HK-2 (cell line): Measurements from ENCODE around the gene HNRNPCL1.
"Not testable (repeated sequence)": the region's sequence is repeated elsewhere in the genome, so short reads cannot be mapped to it uniquely, and the experiment has no call there.

ENCODE experiments used
- DNase-seq: peaks from one replicate; pipeline ENCODE4 v3.0.0-alpha.2; 2018; ENCODE audit not compliant: unreplicated experiment

HNRNPCL1 gene

GRCh38 chr1:12848620-12849019 is at the start of gene HNRNPCL1:
TSS of gene HNRNPCL1 (minus strand) at chr1:12848720. CDS start at chr1:12848289, 431 bp downstream.
- DNase-seq = not testable (repeated sequence)

- not testable (repeated sequence) for DNase-seq
These were observed 49.6 kb upstream of the HNRNPCL1 start, which contains the start of gene PRAMEF10 for GRCh38 chr1:12898170-12898569. TSS of gene PRAMEF10 (minus strand) at chr1:12898270. CDS start at chr1:12895847, 2,423 bp downstream.

- DNase-seq = not testable (repeated sequence)
These were observed 37.6 kb upstream of the HNRNPCL1 start, which contains the start of gene PRAMEF4 for GRCh38 chr1:12886101-12886500. TSS of gene PRAMEF4 (minus strand) at chr1:12886201. CDS start at chr1:12883394, 2,807 bp downstream.

GRCh38 chr1:12878453-12878852 is 29.9 kb upstream of the HNRNPCL1 start:
- not testable (repeated sequence) for DNase-seq

- DNase-seq = not testable (repeated sequence)
These were observed 14.8 kb upstream of the HNRNPCL1 start for GRCh38 chr1:12863131-12863880.

GRCh38 chr1:12856786-12857185 is 8.3 kb upstream of the HNRNPCL1 start, which contains the start of gene PRAMEF2:
TSS of gene PRAMEF2 (plus strand) at chr1:12857086. CDS start at chr1:12859010, 1,924 bp downstream.
- not testable (repeated sequence) for DNase-seq

GRCh38 chr1:12851779-12852178 is 3.3 kb upstream of the HNRNPCL1 start:
- peak; percentile 14 for DNase-seq

- not testable (repeated sequence) for DNase-seq
These were observed 15.3 kb downstream of the HNRNPCL1 start for GRCh38 chr1:12833251-12833650.

GRCh38 chr1:12831310-12831709 is 17.2 kb downstream of the HNRNPCL1 start, which contains the start of gene PRAMEF11:
TSS of gene PRAMEF11 (minus strand) at chr1:12831410. CDS start at chr1:12828789, 2,621 bp downstream.
- DNase-seq = not testable (repeated sequence)

- not testable (repeated sequence) for DNase-seq
These were observed 29.5 kb downstream of the HNRNPCL1 start for GRCh38 chr1:12819061-12819460.

GRCh38 chr1:12811409-12811784 is 37.1 kb downstream of the HNRNPCL1 start:
- no peak for DNase-seq

GRCh38 chr1:12810691-12811408 is 37.7 kb downstream of the HNRNPCL1 start:
- DNase-seq = no peak

- no peak for DNase-seq
These were observed 38.6 kb downstream of the HNRNPCL1 start for GRCh38 chr1:12809933-12810332.

GRCh38 chr1:12799730-12800129 is 48.8 kb downstream of the HNRNPCL1 start:
- DNase-seq = no peak

- no peak for DNase-seq
These were observed 49.6 kb downstream of the HNRNPCL1 start for GRCh38 chr1:12798911-12799310.
